ENCODE data around the gene COQ6. TPM values are rescaled to one million over a fixed set of nuclear protein-coding genes. Genes with fewer than 3 reads are reported as not detected.
A peak's percentile ranks its signal among the peaks of the same experiment; 100 is the strongest.
"Not testable (repeated sequence)": the region's sequence is repeated elsewhere in the genome, so short reads cannot be mapped to it uniquely, and the experiment has no call there.

COQ6 gene
- total RNA-seq, 4 donors from 2014 or later = 36.5 to 60.6 (median 42.2) TPM

DNA sequence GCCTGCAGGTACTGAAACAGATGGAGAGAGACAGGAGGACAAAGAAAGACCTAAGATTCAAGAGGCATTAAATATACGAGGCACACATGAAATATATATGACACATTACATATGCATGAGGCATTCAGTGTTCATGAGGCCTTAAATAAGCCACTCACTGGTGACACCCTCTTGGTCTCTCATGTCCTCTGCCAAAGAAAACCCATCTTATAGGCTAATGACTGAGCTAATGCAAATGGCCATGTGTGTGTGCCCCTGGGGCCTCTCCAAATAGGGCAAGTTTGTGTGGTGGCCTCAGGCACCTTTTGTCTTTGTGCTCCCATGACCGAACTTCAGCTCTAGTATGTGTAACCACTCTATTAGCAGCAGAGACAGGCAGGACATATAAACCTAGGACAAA, 18.8 kb downstream of the COQ6 start:
- Histone ChIP-seq H3K36me3 (peaks cover 0 to 59% of the 10 kb centered on the region in 2 donors), H3K27ac (no peak overlapping the region), H3K4me3 (no peak overlapping the region), H3K9me3 (no peaks in the 10 kb centered on the region), H3K4me1 (peaks cover 11 to 12% of the 10 kb centered on the region in 2 donors), H3K27me3 (no peaks in the 10 kb centered on the region)
- no peak for DNase-seq
- in situ Hi-C loops (cut with MboI; ENCODE audit: low sequenced_read_pairs in 4 of 4) (no loop called here), intact Hi-C loops (cut with DNase I; ENCODE audit: low total_unique reads) (no loop called here)
- TF ChIP-seq, protein P1, sequence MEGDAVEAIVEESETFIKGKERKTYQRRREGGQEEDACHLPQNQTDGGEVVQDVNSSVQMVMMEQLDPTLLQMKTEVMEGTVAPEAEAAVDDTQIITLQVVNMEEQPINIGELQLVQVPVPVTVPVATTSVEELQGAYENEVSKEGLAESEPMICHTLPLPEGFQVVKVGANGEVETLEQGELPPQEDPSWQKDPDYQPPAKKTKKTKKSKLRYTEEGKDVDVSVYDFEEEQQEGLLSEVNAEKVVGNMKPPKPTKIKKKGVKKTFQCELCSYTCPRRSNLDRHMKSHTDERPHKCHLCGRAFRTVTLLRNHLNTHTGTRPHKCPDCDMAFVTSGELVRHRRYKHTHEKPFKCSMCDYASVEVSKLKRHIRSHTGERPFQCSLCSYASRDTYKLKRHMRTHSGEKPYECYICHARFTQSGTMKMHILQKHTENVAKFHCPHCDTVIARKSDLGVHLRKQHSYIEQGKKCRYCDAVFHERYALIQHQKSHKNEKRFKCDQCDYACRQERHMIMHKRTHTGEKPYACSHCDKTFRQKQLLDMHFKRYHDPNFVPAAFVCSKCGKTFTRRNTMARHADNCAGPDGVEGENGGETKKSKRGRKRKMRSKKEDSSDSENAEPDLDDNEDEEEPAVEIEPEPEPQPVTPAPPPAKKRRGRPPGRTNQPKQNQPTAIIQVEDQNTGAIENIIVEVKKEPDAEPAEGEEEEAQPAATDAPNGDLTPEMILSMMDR (IDR thresholded peaks at IDR 0.05 in 4 of 5, conservative IDR thresholded peaks at IDR 0.05 in 1 of 5) = no peak
- no peak for TF ChIP-seq POLR2A (IDR thresholded peaks at IDR 0.05)
- no peak for ATAC-seq

DNA sequence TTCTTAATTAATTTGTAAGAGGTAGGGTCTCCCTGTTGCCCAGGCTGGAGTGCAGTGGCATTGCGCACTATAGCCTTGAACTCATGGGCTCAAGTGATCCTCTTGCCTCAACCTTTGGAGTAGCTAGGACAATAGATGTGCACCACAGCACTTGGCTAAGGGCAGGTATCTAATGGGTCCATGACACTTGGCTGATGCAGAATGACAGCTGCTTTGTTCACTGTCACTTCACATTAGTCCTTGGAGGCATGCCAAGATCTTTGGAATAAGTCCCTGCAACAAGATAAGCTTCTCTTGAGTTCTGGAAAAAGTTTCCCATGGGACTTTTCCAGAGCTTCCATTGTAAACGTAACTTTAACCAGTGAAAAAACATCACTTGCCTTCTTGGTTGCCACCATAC, 23.4 kb downstream of the COQ6 start:
- peak; percentile 74 to 83 for ATAC-seq
- peak; percentile 15 to 32 for DNase-seq
- Histone ChIP-seq H3K27ac (peak overlapping the region in 2 of 4 donors; percentile 31 to 41), H3K36me3 (peaks cover 0 to 32% of the 10 kb centered on the region in 2 donors), H3K27me3 (no peaks in the 10 kb centered on the region), H3K9me3 (no peaks in the 10 kb centered on the region), H3K4me1 (peaks cover 13 to 15% of the 10 kb centered on the region in 2 donors), H3K4me3 (no peak overlapping the region)
- in situ Hi-C loops (cut with MboI; ENCODE audit: low sequenced_read_pairs in 4 of 4) (no loop called here), intact Hi-C loops (cut with DNase I; ENCODE audit: low total_unique reads) (no loop called here)
- TF ChIP-seq POLR2A (IDR thresholded peaks at IDR 0.05) = no peak
- TF ChIP-seq, protein P1 (IDR thresholded peaks at IDR 0.05 in 4 of 5, conservative IDR thresholded peaks at IDR 0.05 in 1 of 5) = no peak

DNA sequence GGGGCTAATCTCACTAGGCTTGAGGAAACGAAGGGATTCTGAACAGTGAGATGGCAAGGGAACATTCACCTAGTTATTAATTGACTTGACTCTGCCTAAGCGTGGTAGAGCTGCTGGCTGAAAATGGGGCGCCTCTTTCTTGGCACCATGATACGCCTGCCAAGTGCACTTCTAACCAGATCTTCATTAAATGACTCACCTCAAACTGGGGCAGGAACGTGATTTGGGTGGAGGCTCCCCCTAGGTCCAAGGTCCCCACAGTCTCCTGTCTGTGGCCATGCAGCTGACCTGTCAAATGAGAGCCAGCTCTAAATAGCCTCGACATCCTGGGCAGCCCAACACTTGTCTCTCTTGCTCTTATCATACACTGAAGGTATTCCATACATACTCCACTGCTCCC, 26.0 kb downstream of the COQ6 start:
- Histone ChIP-seq H3K4me1 (peaks cover 13 to 15% of the 10 kb centered on the region in 2 donors), H3K9me3 (no peaks in the 10 kb centered on the region), H3K27me3 (no peaks in the 10 kb centered on the region), H3K36me3 (peaks cover 0 to 8% of the 10 kb centered on the region in 2 donors), H3K27ac (no peak overlapping the region), H3K4me3 (no peak overlapping the region)
- intact Hi-C loops (cut with DNase I; ENCODE audit: low total_unique reads) = no loop called here
- in situ Hi-C loops (cut with MboI; ENCODE audit: low sequenced_read_pairs in 4 of 4) = no loop called here
- ATAC-seq (no peak), DNase-seq (no peak)
- TF ChIP-seq, protein P1 (IDR thresholded peaks at IDR 0.05 in 4 of 5, conservative IDR thresholded peaks at IDR 0.05 in 1 of 5) = no peak
- no peak for TF ChIP-seq POLR2A (IDR thresholded peaks at IDR 0.05)

DNA sequence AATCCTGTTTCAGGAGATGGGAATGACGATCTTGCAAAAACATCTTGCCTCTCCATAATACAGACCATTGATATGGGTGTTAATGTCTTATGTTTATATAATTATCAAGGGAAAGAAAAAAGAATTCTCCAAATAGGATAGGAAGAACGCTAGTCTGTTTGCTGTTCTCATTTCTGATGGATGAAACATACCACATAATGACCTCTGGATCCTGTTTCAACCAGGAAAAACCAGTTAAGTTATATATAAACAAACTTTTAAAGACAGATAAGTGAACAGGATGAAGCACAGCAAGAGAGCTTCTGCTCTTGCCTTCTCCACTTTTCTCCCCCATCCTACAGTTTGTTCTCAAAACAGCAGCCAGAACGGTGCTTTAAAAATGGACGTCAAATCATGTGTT, 27.8 kb downstream of the COQ6 start:
- H3K27me3 ChIP-seq = no peaks in the 10 kb centered on the region
- in situ Hi-C loops (cut with MboI; ENCODE audit: low sequenced_read_pairs in 4 of 4) = no loop called here
- intact Hi-C loops (cut with DNase I; ENCODE audit: low total_unique reads) = no loop called here
- ATAC-seq (no peak), DNase-seq (no peak)
- peaks cover 0 to 7% of the 10 kb centered on the region in 2 donors for H3K36me3 ChIP-seq
- H3K27ac ChIP-seq = no peak overlapping the region
- H3K4me3 ChIP-seq = no peak overlapping the region
- no peaks in the 10 kb centered on the region for H3K9me3 ChIP-seq
- TF ChIP-seq POLR2A (IDR thresholded peaks at IDR 0.05) = no peak
- TF ChIP-seq, protein P1 (IDR thresholded peaks at IDR 0.05 in 4 of 5, conservative IDR thresholded peaks at IDR 0.05 in 1 of 5) = no peak
- H3K4me1 ChIP-seq = peaks cover 11 to 13% of the 10 kb centered on the region in 2 donors

DNA sequence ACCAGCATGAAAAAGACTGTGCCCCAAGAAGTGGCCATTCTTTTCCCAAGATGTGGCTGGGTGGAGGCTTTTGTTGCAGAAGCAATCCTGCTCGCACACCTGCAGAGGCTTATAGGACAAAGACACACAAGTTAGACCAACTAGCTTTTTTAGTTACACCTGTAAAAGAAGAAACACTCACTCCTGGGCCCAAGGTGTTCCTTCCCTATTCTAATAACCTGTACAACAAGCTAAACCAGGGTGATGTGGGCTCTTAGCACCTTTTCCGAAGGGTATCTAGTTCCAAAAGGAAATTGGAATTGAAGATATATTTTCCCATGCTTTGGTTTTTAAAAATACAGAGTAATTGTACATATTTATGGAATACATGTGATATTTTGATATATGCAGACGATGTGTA, 38.0 kb downstream of the COQ6 start:
- DNase-seq (no peak), ATAC-seq (no peak)
- no peak overlapping the region for H3K27ac ChIP-seq
- no peak overlapping the region for H3K4me3 ChIP-seq
- TF ChIP-seq, protein P1 (IDR thresholded peaks at IDR 0.05 in 4 of 5, conservative IDR thresholded peaks at IDR 0.05 in 1 of 5) = no peak
- TF ChIP-seq POLR2A (IDR thresholded peaks at IDR 0.05) = no peak
- in situ Hi-C loops (cut with MboI; ENCODE audit: low sequenced_read_pairs in 4 of 4) (no loop called here), intact Hi-C loops (cut with DNase I; ENCODE audit: low total_unique reads) (no loop called here)
- H3K4me1 ChIP-seq = no peaks in the 10 kb centered on the region
- peaks cover 0 to 22% of the 10 kb centered on the region in 2 donors for H3K36me3 ChIP-seq
- no peaks in the 10 kb centered on the region for H3K9me3 ChIP-seq
- no peaks in the 10 kb centered on the region for H3K27me3 ChIP-seq

DNA sequence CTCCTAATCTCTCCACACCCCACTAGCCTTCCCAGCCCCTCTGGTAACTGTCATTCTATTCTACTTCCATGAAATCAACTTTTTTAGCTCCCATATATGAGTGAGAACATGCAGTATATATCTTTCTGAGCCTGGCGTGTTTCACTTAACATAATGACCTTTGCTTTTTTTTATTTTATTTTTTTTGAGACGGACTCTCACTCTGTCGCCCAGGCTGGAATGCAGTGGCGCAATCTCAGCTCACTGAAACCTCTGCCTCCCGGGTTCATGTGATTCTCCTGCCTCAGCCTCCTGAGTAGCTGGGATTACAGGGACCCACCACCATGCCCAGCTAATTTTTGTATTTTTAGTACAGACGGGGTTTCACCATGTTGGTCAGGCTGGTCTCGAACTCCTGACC, 38.6 kb downstream of the COQ6 start:
- DNase-seq; H3K27me3 ChIP-seq; intact Hi-C loops (cut with DNase I; ENCODE audit: low total_unique reads); H3K4me1 ChIP-seq; H3K4me3 ChIP-seq; H3K9me3 ChIP-seq; ATAC-seq; H3K27ac ChIP-seq; in situ Hi-C loops (cut with MboI; ENCODE audit: low sequenced_read_pairs in 4 of 4): not testable (repeated sequence)
- peaks cover 0 to 21% of the 10 kb centered on the region in 2 donors for H3K36me3 ChIP-seq

Data from gastrocnemius medialis (tissue), 4 donors.